ENCODE data around the gene ARHGAP10. TPM values are rescaled to one million over a fixed set of nuclear protein-coding genes. Genes with fewer than 3 reads are reported as not detected.

The ARHGAP10 gene
- total RNA-seq, 2 experiments from 2014 or later: 6.1 to 6.2 TPM

DNA sequence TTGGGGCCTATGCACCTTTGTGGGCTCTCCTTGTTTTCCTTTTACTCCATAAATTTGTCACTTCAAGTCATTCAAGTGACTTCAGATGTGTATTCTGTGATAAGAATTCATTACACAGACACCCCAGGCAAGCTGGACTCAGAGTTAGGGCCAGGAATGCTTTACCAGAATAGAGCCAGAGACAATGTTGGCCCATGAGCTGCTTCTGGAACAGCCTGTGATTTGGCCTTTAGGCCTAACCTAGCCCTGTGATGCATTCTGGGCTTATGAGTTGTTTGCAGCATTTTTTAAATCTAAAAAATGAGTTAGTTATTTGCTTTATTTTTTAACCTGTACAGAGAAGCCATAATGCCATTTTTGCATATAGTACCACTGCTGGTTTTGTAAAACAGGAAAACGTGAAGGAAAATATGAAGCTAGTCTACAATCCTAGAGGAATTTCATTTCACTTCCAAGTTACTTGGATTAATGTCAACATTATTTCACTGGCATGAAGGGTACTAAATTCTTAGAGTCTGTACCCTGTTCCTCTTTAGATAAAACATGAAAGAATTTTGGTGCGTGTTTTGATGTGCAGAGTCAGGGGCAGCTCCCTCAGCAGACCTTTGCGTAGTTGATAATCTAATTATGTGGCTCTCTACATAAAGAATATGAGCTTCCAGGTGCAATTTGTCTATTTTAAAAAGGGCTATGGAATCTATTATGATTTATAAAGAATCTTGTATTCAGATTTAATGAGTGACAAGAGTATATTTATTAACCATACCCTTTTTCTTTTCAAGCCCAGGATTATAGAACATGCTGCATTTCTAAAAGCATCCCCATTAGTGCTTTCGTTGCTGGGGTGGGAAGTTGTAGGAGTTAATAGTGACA lies 84.7 kb downstream of the ARHGAP10 start:
- Mint-ChIP-seq H3K27ac (no peak overlapping the region), H3K27me3 (no peaks in the 10 kb centered on the region), H3K36me3 (ENCODE audit: low read depth) (no peaks in the 10 kb centered on the region), H3K4me3 (no peak overlapping the region), H3K9me3 (ENCODE audit: low read depth) (no peaks in the 10 kb centered on the region), H3K4me1 (peaks cover 8% of the 10 kb centered on the region)
- ATAC-seq (no peak), DNase-seq (no peak)
- ChIA-PET CTCF (interaction anchor here (1.3 kb wide), 2 partner anchors 49 to 50 kb away, joined by 3 to 4 read pairs; no protein-coding TSS in a partner anchor), POLR2A (interaction anchor here (0.5 to 0.6 kb wide), 2 partner anchors 170 to 393 kb away, joined by 3 to 5 read pairs; no protein-coding TSS in a partner anchor)
- intact Hi-C loops (cut with DNase I, micrococcal nuclease): no loop called here

DNA sequence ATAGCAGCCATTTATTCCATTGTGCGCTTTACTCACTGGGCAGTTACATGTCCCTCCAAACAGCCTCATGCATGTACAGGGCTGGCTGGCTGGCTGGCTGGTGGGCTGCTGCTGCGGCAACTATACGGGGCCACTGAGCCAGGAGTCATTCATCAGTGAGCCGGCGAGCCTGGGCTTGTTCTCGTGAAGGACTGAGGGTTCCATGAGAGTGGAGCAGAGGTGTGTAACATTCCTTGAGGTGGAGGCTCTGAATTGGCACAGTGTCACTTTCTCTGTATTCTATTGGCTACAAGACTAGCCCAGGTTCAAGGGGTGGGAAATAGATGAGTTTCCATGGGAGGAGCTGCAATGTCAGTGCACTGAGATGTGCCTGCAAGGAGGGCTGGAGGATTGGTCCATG lies 89.1 kb downstream of the ARHGAP10 start:
- DNase-seq (no peak), ATAC-seq (no peak)
- H3K4me1 Mint-ChIP-seq: peaks cover 6% of the 10 kb centered on the region
- ChIA-PET CTCF (no interaction called here), POLR2A (no interaction called here)
- no peak overlapping the region for H3K4me3 Mint-ChIP-seq
- H3K9me3 Mint-ChIP-seq (ENCODE audit: low read depth): no peaks in the 10 kb centered on the region
- H3K27ac Mint-ChIP-seq: no peak overlapping the region
- H3K36me3 Mint-ChIP-seq (ENCODE audit: low read depth): peaks cover 4% of the 10 kb centered on the region
- intact Hi-C loops (cut with DNase I, micrococcal nuclease): no loop called here
- no peaks in the 10 kb centered on the region for H3K27me3 Mint-ChIP-seq

DNA sequence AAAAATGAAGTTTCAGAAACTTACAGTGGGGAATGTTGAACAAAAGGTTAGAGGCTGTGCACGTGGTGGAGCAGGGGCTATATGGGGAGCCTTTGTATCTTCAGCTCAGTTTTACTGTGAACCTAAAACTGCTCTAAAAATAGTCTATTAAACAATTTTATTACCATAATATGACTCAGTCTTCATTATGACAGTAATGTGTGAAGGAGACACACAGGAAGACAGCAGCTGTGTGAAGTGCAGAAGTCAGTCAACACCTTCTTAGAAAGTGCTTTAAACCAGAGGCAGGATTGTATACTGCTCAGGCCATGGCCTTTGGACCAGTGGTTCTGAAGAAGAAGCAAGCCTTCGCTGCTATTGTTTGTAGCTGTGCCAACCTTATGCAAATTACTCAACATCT lies 89.7 kb downstream of the ARHGAP10 start:
- CTCF ChIA-PET: no interaction called here
- peak; percentile 58 for ATAC-seq
- H3K27me3 Mint-ChIP-seq: no peaks in the 10 kb centered on the region

DNA sequence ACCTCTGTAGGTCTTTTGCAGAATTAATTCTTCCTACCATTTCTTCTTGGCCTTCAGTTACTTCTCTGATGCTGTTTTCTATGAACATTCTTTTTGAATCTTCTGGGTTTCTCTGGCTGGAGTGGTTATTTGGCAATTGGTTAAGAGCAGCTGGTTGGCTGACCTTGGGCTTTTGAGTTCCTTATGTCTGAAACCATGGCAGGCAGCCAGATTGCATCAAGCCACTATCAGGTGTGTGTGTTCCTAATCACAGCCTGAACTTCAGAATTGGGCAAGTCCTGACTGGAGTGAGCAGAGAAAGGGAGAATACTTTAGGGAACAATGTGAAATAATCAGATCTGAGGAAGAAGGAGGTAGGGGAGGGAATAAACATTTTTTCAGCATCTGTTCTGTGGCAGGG lies 90.2 kb downstream of the ARHGAP10 start:
- intact Hi-C loops (cut with DNase I, micrococcal nuclease): no loop called here

More for the DNA sequence above, 89.7 kb downstream of the ARHGAP10 start:
- intact Hi-C loops (cut with DNase I, micrococcal nuclease): no loop called here
- H3K27ac Mint-ChIP-seq: no peak overlapping the region
- no peak for DNase-seq
- H3K9me3 Mint-ChIP-seq (ENCODE audit: low read depth): no peaks in the 10 kb centered on the region
- peaks cover 6% of the 10 kb centered on the region for H3K36me3 Mint-ChIP-seq (ENCODE audit: low read depth)
- POLR2A ChIA-PET: no interaction called here
- peaks cover 2% of the 10 kb centered on the region for H3K4me1 Mint-ChIP-seq
- H3K4me3 Mint-ChIP-seq: no peak overlapping the region

DNA sequence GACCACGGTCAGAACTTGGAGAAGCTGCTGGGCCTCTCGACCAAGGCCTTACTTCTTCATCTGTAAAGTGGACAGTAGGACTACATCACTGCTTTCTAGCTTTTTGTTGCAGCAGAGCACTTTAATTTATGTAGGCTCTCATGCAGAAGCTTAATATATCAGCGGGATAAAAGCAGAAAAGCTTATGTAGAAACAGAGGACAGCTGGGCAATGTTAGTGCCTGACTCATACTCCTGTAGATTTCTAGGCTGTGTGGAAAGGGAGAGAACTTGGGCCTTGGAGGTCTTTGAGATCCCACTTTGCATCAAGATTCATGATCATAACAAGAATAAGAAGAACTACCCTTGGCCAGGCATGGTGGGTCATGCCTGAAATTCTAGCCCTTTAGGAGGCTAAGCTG lies 91.2 kb downstream of the ARHGAP10 start:
- Mint-ChIP-seq H3K36me3 (ENCODE audit: low read depth) (peaks cover 6% of the 10 kb centered on the region), H3K4me1 (peaks cover 2% of the 10 kb centered on the region), H3K27ac (no peak overlapping the region), H3K4me3 (no peak overlapping the region), H3K9me3 (ENCODE audit: low read depth) (no peaks in the 10 kb centered on the region), H3K27me3 (no peaks in the 10 kb centered on the region)
- ATAC-seq (no peak), DNase-seq (no peak)
- intact Hi-C loops (cut with DNase I, micrococcal nuclease): no loop called here
- POLR2A ChIA-PET: no interaction called here
- CTCF ChIA-PET: interaction anchor here (0.7 kb wide), 1 partner anchor 877 kb away, joined by 3 read pairs; no protein-coding TSS in a partner anchor

More for the DNA sequence above, 90.2 kb downstream of the ARHGAP10 start:
- ChIA-PET POLR2A (no interaction called here), CTCF (no interaction called here)
- no peaks in the 10 kb centered on the region for H3K9me3 Mint-ChIP-seq (ENCODE audit: low read depth)
- H3K4me1 Mint-ChIP-seq: peaks cover 2% of the 10 kb centered on the region
- H3K4me3 Mint-ChIP-seq: no peak overlapping the region
- H3K27me3 Mint-ChIP-seq: no peaks in the 10 kb centered on the region
- H3K27ac Mint-ChIP-seq: no peak overlapping the region
- DNase-seq (no peak), ATAC-seq (no peak)
- peaks cover 6% of the 10 kb centered on the region for H3K36me3 Mint-ChIP-seq (ENCODE audit: low read depth)

DNA sequence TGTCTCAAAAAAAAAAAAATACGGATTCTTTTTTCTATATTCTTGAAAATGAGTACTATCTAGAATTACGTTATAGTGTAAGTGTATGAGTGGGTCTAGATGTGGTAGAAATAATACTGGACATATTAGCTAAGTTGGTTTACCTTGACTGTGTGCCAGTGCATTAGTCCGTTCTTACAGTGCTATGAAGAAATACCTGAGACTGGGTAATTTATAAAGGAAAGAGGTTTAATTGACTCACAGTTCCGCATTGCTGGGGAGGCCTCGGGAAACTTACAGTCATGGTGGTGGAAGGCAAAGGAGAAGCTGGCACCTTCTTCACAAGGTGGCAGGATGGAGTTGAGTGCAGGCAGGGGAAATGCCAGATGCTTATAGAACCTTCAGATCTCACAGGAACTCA lies 92.4 kb downstream of the ARHGAP10 start:
- CTCF ChIA-PET: no interaction called here
- ATAC-seq: no peak
- H3K27ac Mint-ChIP-seq: no peak overlapping the region

DNA sequence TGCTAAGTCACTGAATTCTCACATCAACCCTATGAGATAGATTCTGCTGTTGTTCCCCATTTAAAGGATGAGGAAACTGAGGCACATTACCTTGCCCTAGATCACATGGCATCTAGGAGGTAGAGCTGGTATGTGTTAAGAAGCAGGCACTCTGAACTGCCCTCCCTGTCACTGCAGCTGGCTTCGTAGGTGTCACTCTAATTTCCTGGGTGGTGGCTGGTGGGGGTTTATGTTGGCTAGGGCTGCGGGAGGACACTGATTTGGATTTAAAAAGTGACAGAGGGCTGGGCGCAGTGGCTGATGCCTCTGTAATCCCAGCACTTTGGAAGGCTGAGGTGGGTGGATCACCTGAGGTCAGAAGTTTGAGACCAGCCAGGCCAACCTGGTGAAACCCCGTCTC lies 93.0 kb downstream of the ARHGAP10 start:
- no peak overlapping the region for H3K27ac Mint-ChIP-seq
- intact Hi-C loops (cut with DNase I, micrococcal nuclease): no loop called here
- DNase-seq (no peak), ATAC-seq (no peak)
- ChIA-PET CTCF (no interaction called here), POLR2A (no interaction called here)
- H3K4me1 Mint-ChIP-seq: peaks cover 2% of the 10 kb centered on the region
- H3K36me3 Mint-ChIP-seq (ENCODE audit: low read depth): peaks cover 10% of the 10 kb centered on the region
- no peaks in the 10 kb centered on the region for H3K9me3 Mint-ChIP-seq (ENCODE audit: low read depth)
- H3K4me3 Mint-ChIP-seq: no peak overlapping the region
- H3K27me3 Mint-ChIP-seq: no peaks in the 10 kb centered on the region

More for the DNA sequence above, 92.4 kb downstream of the ARHGAP10 start:
- intact Hi-C loops (cut with DNase I, micrococcal nuclease): no loop called here
- DNase-seq: no peak
- Mint-ChIP-seq H3K4me3 (no peak overlapping the region), H3K27me3 (no peaks in the 10 kb centered on the region), H3K9me3 (ENCODE audit: low read depth) (no peaks in the 10 kb centered on the region), H3K36me3 (ENCODE audit: low read depth) (peaks cover 10% of the 10 kb centered on the region), H3K4me1 (peaks cover 2% of the 10 kb centered on the region)
- POLR2A ChIA-PET: interaction anchor here (0.7 kb wide), 1 partner anchor 149 kb away, joined by 4 read pairs; no protein-coding TSS in a partner anchor

DNA sequence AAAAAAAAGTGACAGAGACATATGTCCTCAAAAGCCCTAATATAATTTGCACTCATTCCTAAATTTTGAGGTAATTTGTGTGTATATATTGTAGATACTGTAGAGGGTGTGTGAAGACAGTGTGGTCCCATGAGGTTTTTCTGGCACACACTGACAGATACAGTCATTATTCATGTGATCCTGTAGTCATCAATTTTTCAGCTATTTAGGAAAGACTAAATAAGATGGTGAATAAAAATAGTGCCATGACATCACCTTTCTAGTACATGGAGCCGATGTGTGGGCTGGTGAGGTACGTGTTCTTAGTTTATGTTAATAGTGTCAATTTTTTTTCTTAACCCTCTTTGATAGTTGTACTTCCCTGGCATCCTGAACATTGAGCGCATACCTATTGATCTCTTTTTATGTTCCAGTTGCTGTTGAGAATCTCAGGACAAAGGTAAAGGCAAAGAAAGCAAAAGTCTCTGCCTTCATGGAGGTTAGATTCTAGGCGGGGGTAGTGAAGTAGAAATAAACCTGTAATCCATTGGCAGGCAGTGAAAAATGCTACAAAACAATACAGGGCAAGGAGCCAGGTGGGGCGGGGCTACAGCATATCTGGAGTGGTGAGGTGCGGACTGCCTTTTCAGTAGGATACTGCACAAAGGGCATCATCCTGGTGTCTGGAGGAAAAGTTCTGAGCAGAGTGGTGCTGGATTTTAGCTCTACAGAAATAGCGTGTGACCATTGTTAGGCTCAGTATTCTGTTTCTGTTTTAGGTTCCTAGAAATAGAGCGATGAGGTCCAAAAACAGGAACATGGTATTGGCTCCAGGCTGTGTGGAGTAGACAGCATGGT lies 93.8 kb downstream of the ARHGAP10 start:
- H3K9me3 Mint-ChIP-seq (ENCODE audit: low read depth): no peaks in the 10 kb centered on the region
- POLR2A ChIA-PET: no interaction called here
- H3K27ac Mint-ChIP-seq: no peak overlapping the region
- intact Hi-C loops (cut with DNase I, micrococcal nuclease): no loop called here
- ATAC-seq (no peak), DNase-seq (no peak)
- no peak overlapping the region for H3K4me3 Mint-ChIP-seq
- H3K27me3 Mint-ChIP-seq: no peaks in the 10 kb centered on the region
- peaks cover 2% of the 10 kb centered on the region for H3K4me1 Mint-ChIP-seq
- CTCF ChIA-PET: no interaction called here
- H3K36me3 Mint-ChIP-seq (ENCODE audit: low read depth): peaks cover 10% of the 10 kb centered on the region

DNA sequence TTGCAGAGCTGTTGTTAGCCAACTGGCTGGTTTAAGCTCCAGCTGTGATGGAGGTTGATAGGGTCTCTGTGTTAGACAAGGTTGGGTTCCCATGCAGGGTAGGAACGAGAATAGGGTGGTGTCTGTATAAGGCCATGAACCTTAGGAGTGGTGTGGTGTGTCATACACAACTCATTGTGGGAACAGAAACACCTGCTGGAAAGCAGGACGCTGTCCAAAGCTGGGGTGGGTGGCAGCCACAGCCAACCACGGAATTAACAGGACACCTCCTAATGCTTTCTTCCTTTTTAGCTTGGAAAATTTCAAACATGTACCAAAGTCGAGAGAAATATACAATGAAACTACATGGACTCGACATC lies 94.4 kb downstream of the ARHGAP10 start:
- ATAC-seq (no peak), DNase-seq (no peak)
- ChIA-PET POLR2A (no interaction called here), CTCF (no interaction called here)
- Mint-ChIP-seq H3K4me1 (peaks cover 2% of the 10 kb centered on the region), H3K27ac (no peak overlapping the region), H3K4me3 (no peak overlapping the region), H3K9me3 (ENCODE audit: low read depth) (no peaks in the 10 kb centered on the region), H3K36me3 (ENCODE audit: low read depth) (peaks cover 10% of the 10 kb centered on the region), H3K27me3 (no peaks in the 10 kb centered on the region)
- intact Hi-C loops (cut with DNase I, micrococcal nuclease): no loop called here

DNA sequence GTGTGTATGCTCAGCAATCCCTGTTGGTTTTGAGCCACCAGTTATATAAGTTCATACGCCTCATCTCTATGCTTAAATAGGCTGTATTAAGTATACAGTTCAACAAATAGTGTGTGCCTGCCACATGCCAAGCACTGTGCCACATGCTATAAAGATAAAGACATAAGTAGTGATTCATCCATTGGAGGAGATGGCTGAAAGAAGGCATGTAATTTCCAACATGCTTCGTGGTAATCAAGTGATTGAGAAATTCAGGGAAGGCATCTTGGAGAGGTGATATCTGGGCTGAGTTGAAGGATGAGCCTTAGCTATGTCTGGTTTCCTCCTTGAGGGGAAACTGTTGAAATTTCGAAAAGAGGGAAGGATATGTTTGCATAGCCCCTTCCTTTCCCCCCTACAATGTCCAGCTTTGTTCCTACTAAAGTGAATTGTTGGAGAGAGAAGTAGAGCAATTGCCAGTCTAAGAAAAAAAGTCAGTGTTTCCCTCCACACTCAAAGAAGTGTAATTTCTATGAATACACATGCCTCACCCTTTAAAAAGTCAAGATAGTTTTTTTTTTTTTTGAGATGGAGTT lies 96.5 kb downstream of the ARHGAP10 start:
- Mint-ChIP-seq H3K4me1 (peaks cover 10% of the 10 kb centered on the region), H3K27me3 (no peaks in the 10 kb centered on the region), H3K4me3 (no peak overlapping the region), H3K36me3 (ENCODE audit: low read depth) (peaks cover 10% of the 10 kb centered on the region), H3K9me3 (ENCODE audit: low read depth) (no peaks in the 10 kb centered on the region), H3K27ac (no peak overlapping the region)
- CTCF ChIA-PET: no interaction called here
- intact Hi-C loops (cut with DNase I, micrococcal nuclease): no loop called here
- DNase-seq (no peak), ATAC-seq (no peak)
- POLR2A ChIA-PET: no interaction called here

DNA sequence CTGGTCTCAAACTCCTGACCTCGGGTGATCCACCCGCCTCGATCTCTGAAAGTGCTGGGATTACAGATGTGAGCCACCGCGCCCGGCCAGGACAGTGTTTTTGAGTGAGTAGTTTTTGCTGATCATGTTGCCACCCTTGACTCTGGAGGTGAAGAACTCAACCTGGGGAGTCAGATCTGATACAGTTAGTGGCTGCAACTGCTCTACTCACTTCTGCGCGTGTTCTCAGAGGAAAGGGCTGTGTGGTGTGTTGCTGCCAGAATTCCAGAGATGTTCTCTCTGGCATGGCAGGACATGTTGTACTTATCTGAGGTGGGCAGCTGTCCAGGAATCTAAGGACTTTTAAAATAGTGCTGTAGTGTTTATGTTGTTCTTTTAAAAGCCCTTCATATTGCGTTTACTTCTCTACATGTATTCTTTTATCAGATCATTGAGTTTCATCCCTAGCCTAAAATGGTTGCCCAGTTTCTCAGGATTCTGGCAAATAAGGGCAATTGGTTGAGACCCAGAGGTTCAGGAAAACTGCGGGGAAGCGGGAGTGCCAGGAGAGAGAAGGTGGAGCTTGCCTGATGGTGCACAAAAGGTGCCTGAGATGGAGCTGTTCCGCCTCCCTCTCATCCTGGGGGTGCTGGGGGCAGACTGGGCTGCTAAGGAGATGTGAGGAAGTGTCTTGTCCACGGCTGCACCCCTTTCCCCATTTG lies 97.7 kb downstream of the ARHGAP10 start:
- Mint-ChIP-seq H3K9me3 (ENCODE audit: low read depth) (no peaks in the 10 kb centered on the region), H3K27me3 (no peaks in the 10 kb centered on the region), H3K27ac (no peak overlapping the region), H3K4me3 (no peak overlapping the region), H3K36me3 (ENCODE audit: low read depth) (peaks cover 7% of the 10 kb centered on the region), H3K4me1 (peaks cover 13% of the 10 kb centered on the region)
- DNase-seq (no peak), ATAC-seq (no peak)
- CTCF ChIA-PET: no interaction called here
- POLR2A ChIA-PET: no interaction called here
- intact Hi-C loops (cut with DNase I, micrococcal nuclease): no loop called here
